Measurements from ENCODE around the gene CD52.

DNA sequence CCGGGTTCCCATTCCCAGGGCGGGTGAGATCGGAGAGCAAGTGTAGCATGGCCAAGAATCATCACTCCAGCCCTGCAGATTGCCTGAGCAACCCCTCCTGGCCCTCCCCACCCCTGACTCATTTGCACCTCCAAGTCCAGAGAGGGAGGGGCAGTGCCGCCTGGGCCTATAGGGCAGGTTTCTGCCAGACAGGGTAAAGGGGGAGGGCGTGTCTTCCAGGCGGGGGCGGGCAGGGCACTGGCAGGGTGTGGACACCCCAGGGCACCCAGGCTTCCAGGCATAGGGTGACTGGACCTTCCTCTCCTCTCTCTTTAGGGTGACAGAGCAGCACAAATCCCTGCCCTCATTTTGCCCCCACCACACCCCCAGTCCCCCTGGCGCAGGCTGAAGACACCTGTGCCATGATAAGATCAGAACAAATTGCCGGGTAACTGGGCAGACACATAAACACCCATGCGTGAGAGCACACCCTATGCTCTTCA lies 39.4 kb downstream of the CD52 start:
- TF ChIP-seq, protein P1, sequence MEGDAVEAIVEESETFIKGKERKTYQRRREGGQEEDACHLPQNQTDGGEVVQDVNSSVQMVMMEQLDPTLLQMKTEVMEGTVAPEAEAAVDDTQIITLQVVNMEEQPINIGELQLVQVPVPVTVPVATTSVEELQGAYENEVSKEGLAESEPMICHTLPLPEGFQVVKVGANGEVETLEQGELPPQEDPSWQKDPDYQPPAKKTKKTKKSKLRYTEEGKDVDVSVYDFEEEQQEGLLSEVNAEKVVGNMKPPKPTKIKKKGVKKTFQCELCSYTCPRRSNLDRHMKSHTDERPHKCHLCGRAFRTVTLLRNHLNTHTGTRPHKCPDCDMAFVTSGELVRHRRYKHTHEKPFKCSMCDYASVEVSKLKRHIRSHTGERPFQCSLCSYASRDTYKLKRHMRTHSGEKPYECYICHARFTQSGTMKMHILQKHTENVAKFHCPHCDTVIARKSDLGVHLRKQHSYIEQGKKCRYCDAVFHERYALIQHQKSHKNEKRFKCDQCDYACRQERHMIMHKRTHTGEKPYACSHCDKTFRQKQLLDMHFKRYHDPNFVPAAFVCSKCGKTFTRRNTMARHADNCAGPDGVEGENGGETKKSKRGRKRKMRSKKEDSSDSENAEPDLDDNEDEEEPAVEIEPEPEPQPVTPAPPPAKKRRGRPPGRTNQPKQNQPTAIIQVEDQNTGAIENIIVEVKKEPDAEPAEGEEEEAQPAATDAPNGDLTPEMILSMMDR (IDR thresholded peaks at IDR 0.05): no peak
- no peak for TF ChIP-seq POLR2A (IDR thresholded peaks at IDR 0.05)

All from testis (tissue), 2 donors.